ENCODE data around the gene TRPC6.

Gene TRPC6

DNA sequence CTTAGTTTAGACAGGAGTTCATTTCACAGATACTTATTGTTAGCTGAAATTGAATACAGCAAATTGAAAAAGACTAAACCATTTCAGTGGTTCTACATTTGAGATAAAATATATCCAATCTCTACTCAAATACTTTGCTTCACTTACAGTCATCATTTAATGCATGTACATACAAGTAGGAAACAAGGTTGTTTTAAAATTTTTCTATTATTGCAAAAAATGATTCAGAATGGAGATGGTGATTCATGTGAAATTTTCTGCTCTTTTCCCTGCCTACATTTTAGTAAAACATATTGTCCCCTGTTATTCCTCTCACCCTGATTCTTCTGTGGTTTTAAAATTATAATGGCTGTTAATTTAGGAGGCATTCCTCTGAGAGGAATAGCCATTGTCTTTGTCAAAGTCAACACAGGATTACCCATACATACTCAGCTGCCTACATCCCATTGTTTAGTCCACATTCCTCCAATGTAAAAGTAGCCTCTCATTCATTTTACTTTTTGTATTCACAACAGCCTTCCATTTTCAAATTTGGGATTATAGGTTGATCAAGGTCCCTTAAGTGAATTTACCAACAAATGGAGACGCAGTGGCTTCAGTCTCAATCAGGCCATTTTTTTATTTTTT, 60.1 kb downstream of the TRPC6 start:
- Histone ChIP-seq H3K4me3 (no peak overlapping the region), H3K27ac (no peak overlapping the region)
- DNase-seq (ENCODE audit: low spot score) = no peak
- TF ChIP-seq, protein P1, sequence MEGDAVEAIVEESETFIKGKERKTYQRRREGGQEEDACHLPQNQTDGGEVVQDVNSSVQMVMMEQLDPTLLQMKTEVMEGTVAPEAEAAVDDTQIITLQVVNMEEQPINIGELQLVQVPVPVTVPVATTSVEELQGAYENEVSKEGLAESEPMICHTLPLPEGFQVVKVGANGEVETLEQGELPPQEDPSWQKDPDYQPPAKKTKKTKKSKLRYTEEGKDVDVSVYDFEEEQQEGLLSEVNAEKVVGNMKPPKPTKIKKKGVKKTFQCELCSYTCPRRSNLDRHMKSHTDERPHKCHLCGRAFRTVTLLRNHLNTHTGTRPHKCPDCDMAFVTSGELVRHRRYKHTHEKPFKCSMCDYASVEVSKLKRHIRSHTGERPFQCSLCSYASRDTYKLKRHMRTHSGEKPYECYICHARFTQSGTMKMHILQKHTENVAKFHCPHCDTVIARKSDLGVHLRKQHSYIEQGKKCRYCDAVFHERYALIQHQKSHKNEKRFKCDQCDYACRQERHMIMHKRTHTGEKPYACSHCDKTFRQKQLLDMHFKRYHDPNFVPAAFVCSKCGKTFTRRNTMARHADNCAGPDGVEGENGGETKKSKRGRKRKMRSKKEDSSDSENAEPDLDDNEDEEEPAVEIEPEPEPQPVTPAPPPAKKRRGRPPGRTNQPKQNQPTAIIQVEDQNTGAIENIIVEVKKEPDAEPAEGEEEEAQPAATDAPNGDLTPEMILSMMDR (IDR thresholded peaks at IDR 0.05) = no peak

DNA sequence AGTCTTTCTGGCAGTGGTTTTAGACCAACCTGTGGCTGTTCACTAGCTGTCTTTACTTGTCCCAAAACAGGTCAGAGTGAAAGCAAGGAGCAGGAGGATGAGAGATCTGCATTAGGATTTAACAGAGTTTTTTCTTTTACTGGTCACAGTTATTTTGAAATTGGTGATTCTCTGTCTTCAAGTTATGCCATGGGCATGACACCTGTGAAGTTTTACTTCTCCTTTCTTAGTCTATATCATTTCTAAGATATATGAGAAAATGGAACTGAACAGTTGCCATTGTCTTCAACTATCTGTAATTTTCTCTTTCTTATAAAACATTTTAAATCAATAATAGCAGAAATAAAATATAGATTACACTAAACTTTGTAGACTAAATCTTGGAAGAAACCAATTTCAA, 60.6 kb downstream of the TRPC6 start:
- H3K4me3 ChIP-seq = no peak overlapping the region
- H3K27ac ChIP-seq = no peak overlapping the region
- DNase-seq (ENCODE audit: low spot score) = no peak
- TF ChIP-seq, protein P1 (IDR thresholded peaks at IDR 0.05) = no peak

DNA sequence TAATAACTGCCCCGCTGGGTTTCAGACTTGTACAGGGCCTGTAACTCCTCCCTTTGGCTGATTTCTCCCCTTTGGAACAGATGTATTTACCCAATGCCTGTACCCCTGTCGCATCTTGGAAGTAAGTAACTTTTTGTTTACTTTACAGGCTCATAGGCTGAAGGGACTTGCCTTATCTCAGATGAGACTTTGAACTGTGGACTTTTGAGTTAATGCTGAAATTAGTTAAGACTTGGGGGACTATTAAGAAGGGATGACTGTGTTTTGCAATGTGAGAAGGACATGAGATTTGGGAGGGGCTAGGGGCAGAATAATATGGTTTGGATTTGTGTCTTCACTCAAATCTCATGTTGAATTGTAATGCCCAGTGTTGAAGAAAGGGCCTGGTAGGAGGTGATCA, 62.0 kb downstream of the TRPC6 start:
- no peak for DNase-seq (ENCODE audit: low spot score)
- TF ChIP-seq, protein P1 (IDR thresholded peaks at IDR 0.05) = no peak
- Histone ChIP-seq H3K4me3 (no peak overlapping the region), H3K27ac (no peak overlapping the region)

DNA sequence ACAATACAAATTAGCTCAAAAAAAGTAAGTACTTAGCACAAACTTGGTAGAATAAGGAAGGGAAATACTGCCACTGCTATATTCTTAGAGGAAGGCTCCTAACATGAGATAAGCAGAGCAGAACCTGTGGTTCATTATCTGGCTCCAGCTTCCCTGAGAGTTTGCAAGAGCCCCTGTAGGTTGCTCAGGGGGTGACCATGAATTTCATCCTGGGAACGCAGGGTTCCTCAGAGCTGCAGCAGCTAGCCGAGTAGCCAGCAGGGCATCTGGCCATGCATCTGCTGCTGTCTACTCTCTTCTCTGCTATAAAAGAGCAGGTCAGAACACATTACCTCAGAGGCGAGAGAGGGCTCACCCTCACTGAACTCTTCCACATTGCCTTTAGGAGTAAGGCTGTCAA, 67.3 kb downstream of the TRPC6 start:
- TF ChIP-seq, protein P1 (IDR thresholded peaks at IDR 0.05) = no peak
- DNase-seq (ENCODE audit: low spot score) = no peak
- Histone ChIP-seq H3K4me3 (no peak overlapping the region), H3K27ac (no peak overlapping the region)

DNA sequence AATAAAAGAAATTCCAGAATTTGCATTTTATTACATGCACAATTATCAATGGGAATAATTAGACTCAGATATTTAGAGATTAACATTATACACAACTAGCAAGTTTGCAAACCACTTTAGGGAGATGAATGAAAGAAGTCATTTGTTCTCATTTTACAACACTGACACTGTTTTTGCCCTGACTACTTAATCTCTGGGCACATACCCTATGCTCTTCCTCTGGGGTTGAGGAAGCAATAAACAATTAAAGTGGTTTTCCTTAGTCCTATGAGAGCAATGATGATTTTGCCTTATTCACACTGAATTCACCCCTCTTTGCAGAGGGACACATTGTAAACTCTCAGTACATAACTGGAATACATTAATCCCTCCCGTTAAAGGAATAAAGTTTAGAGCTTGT, 72.7 kb downstream of the TRPC6 start:
- no peak for DNase-seq (ENCODE audit: low spot score)
- TF ChIP-seq, protein P1 (IDR thresholded peaks at IDR 0.05) = no peak
- H3K4me3 ChIP-seq = no peak overlapping the region
- H3K27ac ChIP-seq = no peak overlapping the region

DNA sequence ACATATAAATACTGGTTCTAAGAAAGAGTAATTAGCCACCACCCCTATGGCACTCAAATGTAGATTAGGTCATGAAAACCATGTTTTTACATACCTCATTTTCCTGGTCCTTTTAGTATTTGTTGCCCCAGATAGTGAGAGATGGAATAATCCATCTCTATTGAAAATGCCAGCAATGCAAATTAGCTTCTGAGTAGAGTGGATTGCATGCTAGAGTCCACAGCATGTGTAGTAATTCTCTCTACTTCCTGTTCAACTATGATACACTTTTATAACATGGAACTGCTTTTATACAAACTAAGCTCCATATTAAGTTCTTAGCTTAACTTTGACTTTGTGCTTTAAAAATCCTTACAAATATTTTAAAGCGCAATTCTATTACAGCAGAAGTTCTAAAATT, 73.2 kb downstream of the TRPC6 start:
- TF ChIP-seq, protein P1 (IDR thresholded peaks at IDR 0.05) = no peak
- no peak for DNase-seq (ENCODE audit: low spot score)

DNA sequence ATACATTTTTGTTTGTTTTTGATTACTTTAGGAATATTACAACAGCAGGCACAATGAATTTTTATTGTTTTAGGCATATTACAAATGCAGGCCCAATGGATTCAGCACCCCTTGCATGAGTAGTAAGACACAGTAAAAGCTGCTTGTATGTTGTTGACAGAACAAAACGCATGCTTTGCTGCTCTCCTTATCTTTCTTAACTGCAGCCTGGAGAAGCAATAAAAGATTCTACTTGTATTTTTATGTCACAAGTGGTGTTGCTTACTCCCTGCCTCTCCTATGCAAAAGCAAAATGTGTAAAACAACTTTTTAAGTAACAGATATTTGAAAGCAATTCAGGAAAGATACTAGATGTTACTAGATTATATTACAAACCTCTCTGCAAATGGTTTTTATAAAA, 73.9 kb downstream of the TRPC6 start:
- TF ChIP-seq, protein P1 (IDR thresholded peaks at IDR 0.05) = no peak
- H3K4me3 ChIP-seq = no peak overlapping the region
- no peak for DNase-seq (ENCODE audit: low spot score)
- H3K27ac ChIP-seq = no peak overlapping the region

More for the DNA sequence above, 73.2 kb downstream of the TRPC6 start:
- no peak overlapping the region for H3K27ac ChIP-seq
- no peak overlapping the region for H3K4me3 ChIP-seq
